ENCODE measurements around the gene SMAD6.

DNA sequence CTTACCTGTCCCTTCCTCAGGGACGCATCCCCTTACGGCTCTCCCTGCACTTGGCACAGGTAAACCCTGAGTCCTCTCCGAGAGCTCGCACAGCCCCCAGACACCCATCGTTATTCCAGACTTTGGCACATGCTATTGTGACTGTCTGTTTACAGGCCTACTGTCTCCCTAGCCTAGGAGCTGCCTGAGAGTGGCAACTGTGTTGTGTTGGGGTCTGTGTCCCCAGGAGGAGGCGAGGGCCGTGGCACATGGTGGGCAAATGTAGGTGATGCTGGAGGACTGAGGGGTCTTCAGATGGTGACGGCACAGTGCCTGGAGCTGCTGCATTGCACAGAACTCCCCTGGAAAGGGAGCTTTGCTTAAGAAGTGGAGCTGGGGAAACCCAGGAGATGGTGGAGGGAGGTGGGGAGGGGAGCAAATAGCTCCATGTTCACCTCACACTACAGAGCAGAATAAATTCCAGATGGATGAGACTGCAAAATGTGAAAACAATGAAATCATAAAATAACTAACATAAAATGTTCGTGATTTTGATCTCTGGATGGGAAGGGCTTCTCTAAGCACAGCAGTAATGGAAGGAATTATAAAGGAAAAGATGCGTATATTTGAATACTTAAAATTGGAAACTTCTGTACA, 96.5 kb downstream of the SMAD6 start:
- TF ChIP-seq CTCF (IDR thresholded peaks at IDR 0.05) (no peak), EP300 (IDR thresholded peaks at IDR 0.05) (no peak), POLR2A (IDR thresholded peaks at IDR 0.05) (no peak)
